ENCODE data around the gene IP6K3.

Gene IP6K3

GRCh38 chr6:33689148-33689494 is 57.6 kb downstream of the IP6K3 start:
- no peak for DNase-seq (ENCODE audit: low spot score)

DNA sequence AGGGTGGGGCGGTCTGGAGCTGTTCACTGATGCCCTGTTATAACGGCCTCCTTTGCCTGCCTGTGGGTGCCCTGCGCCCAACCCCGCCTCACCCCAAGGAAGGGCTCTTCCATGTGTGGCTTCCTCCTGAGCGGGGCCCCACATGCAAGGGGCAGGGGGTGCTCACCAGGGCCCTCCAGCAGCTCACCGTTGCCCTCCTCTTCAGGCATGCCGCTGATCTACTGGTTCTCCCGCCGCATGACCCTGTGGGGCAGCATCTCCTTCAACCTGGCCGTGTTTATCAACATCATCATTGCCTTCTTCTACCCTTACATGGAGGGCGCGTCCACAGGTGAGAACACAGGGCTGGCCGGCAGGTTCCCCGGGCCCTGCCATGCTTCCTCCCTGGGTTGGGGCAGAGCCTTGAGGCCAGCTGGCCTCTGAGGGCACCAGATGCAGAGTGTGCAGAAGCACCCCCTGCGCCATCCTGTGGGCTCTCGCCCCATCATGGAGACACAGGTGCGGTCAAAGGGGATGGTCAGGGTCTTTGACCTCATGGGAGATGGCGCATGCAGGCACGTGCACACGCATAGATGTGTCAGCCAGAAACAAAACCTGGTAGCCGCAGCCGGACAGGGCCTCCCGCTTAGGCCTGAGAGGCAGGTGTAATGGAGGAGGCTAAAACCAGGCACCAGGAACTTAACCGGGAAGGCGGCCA is 58.1 kb downstream of the IP6K3 start:
- DNase-seq (ENCODE audit: low spot score), result no peak

- DNase-seq (ENCODE audit: low spot score), result no peak
Observed at GRCh38 chr6:33688006-33688405, 58.7 kb downstream of the IP6K3 start.

DNA sequence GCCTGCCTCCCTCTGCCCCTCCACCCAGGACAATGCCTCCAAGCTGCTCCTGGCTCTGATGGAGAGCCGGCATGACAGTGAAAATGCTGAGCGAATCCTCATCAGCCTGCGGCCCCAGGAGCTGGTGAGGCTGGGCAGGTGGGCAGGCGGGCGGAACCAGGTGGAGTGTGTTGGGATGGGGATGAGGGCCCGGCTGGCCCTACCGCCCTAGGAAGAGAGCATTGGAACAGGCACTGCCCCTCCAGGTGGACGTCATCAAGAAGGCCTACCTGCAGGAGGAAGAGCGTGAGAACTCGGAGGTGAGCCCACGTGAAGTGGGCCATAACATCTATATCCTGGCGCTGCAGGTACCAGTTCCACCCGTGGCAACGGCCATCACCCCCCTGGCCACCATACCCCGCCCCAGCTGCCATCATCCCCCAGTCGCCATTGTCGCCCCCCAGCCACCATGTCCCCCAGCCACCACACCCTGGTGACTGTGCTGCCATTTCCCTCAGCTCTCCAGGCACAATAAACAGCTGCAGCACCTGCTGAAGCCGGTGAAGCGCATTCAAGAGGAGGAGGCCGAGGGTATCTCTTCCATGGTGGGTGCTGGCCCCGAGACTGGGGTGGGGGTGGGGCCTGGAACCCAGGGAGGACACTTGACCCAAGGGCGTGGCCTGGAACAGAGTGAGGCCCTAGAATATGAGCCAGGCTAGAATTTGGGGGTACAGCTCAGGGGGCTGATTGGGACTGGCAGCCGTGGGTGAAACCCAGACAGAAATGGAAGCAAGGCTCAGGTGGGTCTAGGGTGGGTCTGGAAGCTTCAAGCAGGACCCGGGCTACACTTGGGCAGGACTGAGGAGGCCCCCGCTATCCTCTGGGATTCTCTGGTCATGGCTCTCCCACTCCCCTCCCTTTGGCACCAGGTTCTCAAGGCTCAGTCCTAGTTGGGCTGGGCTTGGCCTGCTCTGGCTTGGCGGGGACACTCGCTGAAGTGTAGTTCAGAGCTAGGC is 59.4 kb downstream of the IP6K3 start:
- DNase-seq (ENCODE audit: low spot score), result no peak

- DNase-seq (ENCODE audit: low spot score), result no peak
Observed at GRCh38 chr6:33686225-33686924, 60.3 kb downstream of the IP6K3 start.

- no peak for DNase-seq (ENCODE audit: low spot score)
Observed at GRCh38 chr6:33685411-33686224, 61.1 kb downstream of the IP6K3 start.

GRCh38 chr6:33684983-33685382 is 61.7 kb downstream of the IP6K3 start:
- no peak for DNase-seq (ENCODE audit: low spot score)

DNA sequence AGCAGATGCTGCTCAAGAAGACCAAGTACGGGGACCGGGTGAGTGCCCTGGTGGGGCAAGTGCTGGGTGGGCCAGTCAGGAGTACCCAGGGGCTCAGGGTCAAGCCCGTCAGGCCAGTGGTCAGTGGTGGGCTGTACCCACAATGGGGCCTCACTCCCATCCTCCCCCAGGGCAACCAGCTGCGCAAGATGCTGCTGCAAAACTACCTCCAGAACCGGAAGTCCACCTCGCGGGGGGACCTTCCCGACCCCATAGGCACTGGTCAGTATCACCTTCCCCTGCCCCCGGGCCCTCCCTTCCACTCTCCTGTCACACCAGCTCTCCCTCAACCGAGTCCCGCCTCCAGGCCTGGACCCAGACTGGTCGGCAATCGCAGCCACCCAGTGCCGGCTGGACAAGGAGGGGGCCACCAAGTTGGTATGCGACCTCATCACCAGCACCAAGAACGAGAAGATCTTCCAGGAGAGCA is 62.2 kb downstream of the IP6K3 start:
- no peak for DNase-seq (ENCODE audit: low spot score)

DNA sequence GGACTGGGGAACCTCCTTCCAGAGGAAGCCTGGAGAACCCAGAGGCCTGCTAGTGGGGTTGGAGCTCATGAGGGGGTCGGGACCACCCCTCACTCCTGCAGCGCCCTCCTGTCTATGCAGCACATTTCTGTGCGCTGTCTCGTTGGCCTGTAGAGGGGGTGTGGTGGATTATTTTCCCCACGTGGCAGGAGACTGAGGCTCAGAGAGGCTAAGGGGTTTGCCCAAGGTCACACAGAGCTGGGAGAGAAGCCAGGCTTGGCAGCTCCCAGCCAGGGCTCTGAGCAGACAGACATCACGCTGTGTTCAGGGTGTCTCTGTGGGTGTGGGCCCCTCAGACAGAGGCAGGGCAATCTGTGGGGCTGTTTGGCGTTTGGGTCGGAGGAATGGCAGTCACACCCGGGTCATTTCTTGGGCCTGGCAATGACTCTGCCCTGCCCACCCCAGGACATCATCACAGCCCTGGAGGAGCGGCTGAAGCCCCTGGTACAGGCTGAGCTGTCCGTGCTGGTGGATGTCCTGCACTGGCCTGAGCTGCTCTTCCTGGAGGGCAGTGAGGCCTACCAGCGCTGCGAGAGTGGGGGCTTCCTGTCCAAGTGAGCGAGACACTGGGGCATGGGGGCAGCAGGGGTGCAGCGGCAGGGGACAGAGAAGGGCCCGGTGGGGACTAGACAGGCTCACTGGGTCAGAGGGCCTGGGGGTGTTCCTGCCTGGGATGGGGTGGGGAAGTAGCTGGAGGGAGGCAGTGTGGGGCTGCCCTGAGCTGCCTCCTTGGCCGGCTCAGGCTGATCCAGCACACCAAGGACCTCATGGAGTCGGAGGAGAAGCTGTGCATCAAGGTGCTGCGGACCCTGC is 62.9 kb downstream of the IP6K3 start:
- DNase-seq (ENCODE audit: low spot score), result no peak

DNA sequence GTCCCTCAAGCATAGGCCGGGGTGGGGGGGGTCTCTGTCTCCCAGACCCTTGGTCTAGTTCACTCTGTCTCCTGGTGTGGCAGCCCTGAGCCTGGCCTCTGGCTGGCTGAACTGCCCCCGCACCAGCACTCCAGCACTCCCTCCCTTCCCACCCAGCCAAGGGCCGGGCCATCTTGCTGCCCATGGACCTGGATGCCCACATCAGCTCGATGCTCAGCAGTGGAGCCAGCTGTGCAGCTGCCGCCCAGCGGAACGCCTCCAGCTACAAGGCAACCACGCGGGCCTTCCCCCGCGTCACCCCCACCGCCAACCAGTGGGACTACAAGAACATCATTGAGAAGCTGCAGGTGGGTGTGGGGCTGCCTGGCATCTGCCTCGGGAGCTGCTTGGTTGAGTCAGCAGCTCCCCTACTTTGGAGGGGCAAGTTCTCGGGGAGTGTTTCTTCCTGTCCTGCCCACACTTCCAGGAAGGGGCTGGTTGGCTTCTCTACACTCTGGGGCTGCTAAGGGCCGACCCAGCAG is 63.6 kb downstream of the IP6K3 start:
- no peak for DNase-seq (ENCODE audit: low spot score)

DNA sequence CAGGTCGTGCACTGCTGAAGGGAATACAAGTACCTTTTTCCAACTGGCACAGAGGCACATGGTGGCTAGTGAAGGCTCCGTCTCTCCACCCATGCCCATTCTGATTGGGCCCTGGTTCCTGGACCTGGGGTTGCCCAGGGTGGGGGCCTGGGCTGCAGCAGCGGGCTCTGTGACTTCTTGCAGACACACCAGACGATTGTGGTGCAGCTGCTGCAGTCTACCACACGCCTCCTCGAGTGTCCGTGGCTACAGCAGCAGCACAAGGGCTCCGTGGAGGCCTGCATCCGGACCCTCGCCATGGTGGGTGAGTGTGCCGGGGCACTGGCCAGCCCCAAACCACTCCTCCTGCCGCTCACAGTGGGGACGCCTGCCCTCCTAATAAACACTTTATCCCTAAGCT is 64.4 kb downstream of the IP6K3 start:
- no peak for DNase-seq (ENCODE audit: low spot score)

- no peak for DNase-seq (ENCODE audit: low spot score)
Observed at GRCh38 chr6:33679761-33680160, 66.9 kb downstream of the IP6K3 start.

- DNase-seq (ENCODE audit: low spot score), result no peak
Observed at GRCh38 chr6:33678932-33679490, 67.7 kb downstream of the IP6K3 start.

DNA sequence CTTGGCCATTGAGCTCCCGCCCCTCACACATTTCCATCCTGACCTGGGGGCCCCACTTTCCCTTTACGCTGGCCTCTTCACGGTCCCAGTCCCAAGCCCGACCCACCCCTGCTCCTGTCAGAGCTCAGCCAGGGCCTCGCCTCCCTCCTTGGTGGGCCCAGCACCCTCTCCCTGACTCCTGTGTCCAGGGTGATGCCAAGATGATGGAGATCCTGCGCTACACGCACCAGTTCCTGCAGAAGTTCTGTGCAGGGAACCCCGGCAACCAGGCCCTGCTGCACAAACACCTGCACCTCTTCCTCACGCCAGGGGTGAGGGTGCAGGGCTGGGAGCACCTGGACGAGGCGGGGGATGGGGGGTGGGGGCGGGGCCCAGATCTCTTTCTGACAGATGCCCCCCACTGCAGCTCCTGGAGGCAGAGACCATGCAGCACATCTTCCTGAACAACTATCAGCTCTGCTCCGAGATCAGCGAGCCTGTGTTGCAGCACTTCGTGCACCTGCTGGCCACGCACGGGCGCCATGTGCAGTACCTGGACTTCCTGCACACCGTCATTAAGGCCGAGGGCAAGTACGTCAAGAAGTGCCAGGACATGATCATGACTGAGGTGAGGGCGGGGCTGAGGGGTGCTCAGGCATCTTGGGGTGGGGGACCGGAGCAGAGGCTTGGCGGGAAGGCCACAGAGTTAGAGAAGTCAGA is 68.3 kb downstream of the IP6K3 start:
- DNase-seq (ENCODE audit: low spot score), result no peak

GRCh38 chr6:33677689-33678088 is 69.0 kb downstream of the IP6K3 start:
- no peak for DNase-seq (ENCODE audit: low spot score)

- no peak for DNase-seq (ENCODE audit: low spot score)
Observed at GRCh38 chr6:33677143-33677660, 69.5 kb downstream of the IP6K3 start.

- DNase-seq (ENCODE audit: low spot score), result no peak
Observed at GRCh38 chr6:33676416-33677142, 70.1 kb downstream of the IP6K3 start.

GRCh38 chr6:33675968-33676367 is 70.7 kb downstream of the IP6K3 start:
- no peak for DNase-seq (ENCODE audit: low spot score)

GRCh38 chr6:33673851-33674250 is 72.9 kb downstream of the IP6K3 start:
- DNase-seq (ENCODE audit: low spot score), result no peak
